ENCODE data around the gene CBFA2T2. TPM values are rescaled to one million over a fixed set of nuclear protein-coding genes. Genes with fewer than 3 reads are reported as not detected.

The CBFA2T2 gene
- total and polyA plus RNA-seq, 2 donors (not counting 1 experiment from before 2014, with no cell fraction given) = 26.9 to 30.0 TPM

DNA sequence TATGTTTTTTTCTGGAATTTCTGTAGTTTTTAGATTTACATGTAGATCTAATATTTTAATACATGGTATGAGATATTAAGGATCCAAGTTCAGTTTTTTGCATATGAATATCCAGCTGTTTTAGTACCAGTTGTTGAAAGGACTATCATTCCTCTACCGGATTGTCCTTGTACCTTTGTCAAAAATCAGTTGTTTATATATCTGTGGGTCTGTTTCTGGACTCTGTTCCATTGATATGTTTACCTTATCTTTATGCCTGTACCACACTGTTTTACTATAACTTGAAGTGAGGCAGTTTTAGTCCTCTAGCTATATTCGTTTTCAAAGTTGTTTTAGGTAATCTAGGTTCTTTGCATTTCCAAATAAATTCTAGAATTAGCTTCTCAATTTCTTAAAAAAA lies 47.7 kb downstream of the CBFA2T2 start:
- no peaks in the 10 kb centered on the region for H3K36me3 ChIP-seq (replicated peaks in 1 of 2; ENCODE audit: control extremely low read depth in 1 of 2, control insufficient read depth in 1 of 2, extremely low read depth in 1 of 2, insufficient read depth in 2 of 2, low read length in 1 of 2)
- H3K9me3 ChIP-seq (ENCODE audit: control extremely low read depth in 1 of 3, control insufficient read depth in 2 of 3, insufficient read depth in 1 of 3, low read length in 2 of 3) = peaks cover 0 to 4% (median 0%) of the 10 kb centered on the region in 3 donors
- ATAC-seq (ENCODE audit: low read depth) (no peak), DNase-seq (no peak)
- CTCF ChIA-PET = no interaction called here
- H3K27ac ChIP-seq (ENCODE audit: low read length in 2 of 2) = no peak overlapping the region
- peaks cover 6 to 7% of the 10 kb centered on the region in 2 donors for H3K4me1 ChIP-seq (ENCODE audit: control insufficient read depth in 2 of 2, insufficient read depth in 2 of 2, low read length in 2 of 2)
- no peak overlapping the region for H3K9ac ChIP-seq (ENCODE audit: low read length)
- no CpG with 5 or more reads among the region's 2 CpGs for WGBS (ENCODE audit: insufficient coverage)
- H3K4me3 ChIP-seq (ENCODE audit: control extremely low read depth in 1 of 5, extremely low read depth in 1 of 5, insufficient read depth in 1 of 5, low read depth in 2 of 5, low read length in 4 of 5) = no peak overlapping the region
- POLR2A ChIA-PET = interaction anchor here (0.7 kb wide), 1 partner anchor 19 kb away, joined by 6 read pairs; no protein-coding TSS in a partner anchor
- no peaks in the 10 kb centered on the region for H3K27me3 Mint-ChIP-seq
- H3K4me1 Mint-ChIP-seq = peaks cover 22% of the 10 kb centered on the region
- no peaks in the 10 kb centered on the region for H3K27me3 ChIP-seq (replicated peaks in 1 of 4; ENCODE audit: control extremely low read depth in 1 of 4, control insufficient read depth in 3 of 4, insufficient read depth in 4 of 4, low read length in 3 of 4)
- peaks cover 5% of the 10 kb centered on the region for H4K20me1 ChIP-seq (ENCODE audit: control insufficient read depth, insufficient read depth, low read length, poor library complexity, severe bottlenecking)
- H3K4me2 ChIP-seq (replicated peaks; ENCODE audit: low read depth, low read length, poor library complexity, severe bottlenecking) = no peak overlapping the region
- no peak overlapping the region for H3K4me3 Mint-ChIP-seq
- no peak for TF ChIP-seq EZH2 (IDR thresholded peaks at IDR 0.05; ENCODE audit: borderline replicate concordance, insufficient read depth, low read depth, low read length, poor library complexity, severe bottlenecking)
- TF ChIP-seq, protein P1, sequence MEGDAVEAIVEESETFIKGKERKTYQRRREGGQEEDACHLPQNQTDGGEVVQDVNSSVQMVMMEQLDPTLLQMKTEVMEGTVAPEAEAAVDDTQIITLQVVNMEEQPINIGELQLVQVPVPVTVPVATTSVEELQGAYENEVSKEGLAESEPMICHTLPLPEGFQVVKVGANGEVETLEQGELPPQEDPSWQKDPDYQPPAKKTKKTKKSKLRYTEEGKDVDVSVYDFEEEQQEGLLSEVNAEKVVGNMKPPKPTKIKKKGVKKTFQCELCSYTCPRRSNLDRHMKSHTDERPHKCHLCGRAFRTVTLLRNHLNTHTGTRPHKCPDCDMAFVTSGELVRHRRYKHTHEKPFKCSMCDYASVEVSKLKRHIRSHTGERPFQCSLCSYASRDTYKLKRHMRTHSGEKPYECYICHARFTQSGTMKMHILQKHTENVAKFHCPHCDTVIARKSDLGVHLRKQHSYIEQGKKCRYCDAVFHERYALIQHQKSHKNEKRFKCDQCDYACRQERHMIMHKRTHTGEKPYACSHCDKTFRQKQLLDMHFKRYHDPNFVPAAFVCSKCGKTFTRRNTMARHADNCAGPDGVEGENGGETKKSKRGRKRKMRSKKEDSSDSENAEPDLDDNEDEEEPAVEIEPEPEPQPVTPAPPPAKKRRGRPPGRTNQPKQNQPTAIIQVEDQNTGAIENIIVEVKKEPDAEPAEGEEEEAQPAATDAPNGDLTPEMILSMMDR (IDR thresholded peaks at IDR 0.05) = no peak
- H3K79me2 ChIP-seq (ENCODE audit: control insufficient read depth, insufficient read depth, low read length) = peaks cover 59% of the 10 kb centered on the region
- H2AFZ ChIP-seq (ENCODE audit: insufficient read depth, low read depth, low read length, poor library complexity, severe bottlenecking) = no peak overlapping the region
- intact Hi-C loops (cut with micrococcal nuclease) = no loop called here
- no peak overlapping the region for H3K27ac Mint-ChIP-seq
- H3K9me3 Mint-ChIP-seq (ENCODE audit: insufficient read depth) = no peaks in the 10 kb centered on the region

DNA sequence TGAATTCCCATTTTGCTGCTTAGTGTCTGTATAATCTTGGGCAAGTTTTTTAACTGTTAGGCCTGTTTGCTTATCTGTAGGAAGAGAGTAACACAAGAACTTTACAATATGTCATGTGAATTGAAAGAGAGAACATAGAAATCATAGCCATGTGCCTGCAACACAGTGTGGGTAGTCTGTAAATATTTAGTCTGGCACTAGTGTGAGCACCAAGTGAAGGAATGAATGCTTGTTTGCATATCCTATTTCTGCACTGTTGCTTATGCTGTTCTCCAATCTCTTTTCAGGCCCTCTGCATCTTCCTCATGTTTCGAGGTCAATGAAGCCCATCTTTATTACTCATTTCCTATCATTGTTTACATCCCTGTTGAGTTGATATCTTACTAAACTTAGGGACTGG lies 49.2 kb downstream of the CBFA2T2 start:
- Histone ChIP-seq H3K9me3 (ENCODE audit: control extremely low read depth in 1 of 3, control insufficient read depth in 2 of 3, insufficient read depth in 1 of 3, low read length in 2 of 3) (peaks cover 0 to 4% (median 0%) of the 10 kb centered on the region in 3 donors), H3K36me3 (replicated peaks in 1 of 2; ENCODE audit: control extremely low read depth in 1 of 2, control insufficient read depth in 1 of 2, extremely low read depth in 1 of 2, insufficient read depth in 2 of 2, low read length in 1 of 2) (no peaks in the 10 kb centered on the region), H3K27me3 (replicated peaks in 1 of 4; ENCODE audit: control extremely low read depth in 1 of 4, control insufficient read depth in 3 of 4, insufficient read depth in 4 of 4, low read length in 3 of 4) (no peaks in the 10 kb centered on the region), H3K9ac (ENCODE audit: low read length) (no peak overlapping the region), H3K27ac (ENCODE audit: low read length in 2 of 2) (no peak overlapping the region), H4K20me1 (ENCODE audit: control insufficient read depth, insufficient read depth, low read length, poor library complexity, severe bottlenecking) (no peaks in the 10 kb centered on the region), H2AFZ (ENCODE audit: insufficient read depth, low read depth, low read length, poor library complexity, severe bottlenecking) (no peak overlapping the region), H3K4me3 (ENCODE audit: control extremely low read depth in 1 of 5, extremely low read depth in 1 of 5, insufficient read depth in 1 of 5, low read depth in 2 of 5, low read length in 4 of 5) (no peak overlapping the region), H3K4me2 (replicated peaks; ENCODE audit: low read depth, low read length, poor library complexity, severe bottlenecking) (no peak overlapping the region), H3K79me2 (ENCODE audit: control insufficient read depth, insufficient read depth, low read length) (peaks cover 58% of the 10 kb centered on the region), H3K4me1 (ENCODE audit: control insufficient read depth in 2 of 2, insufficient read depth in 2 of 2, low read length in 2 of 2) (peaks cover 6 to 7% of the 10 kb centered on the region in 2 donors)
- ChIA-PET CTCF (no interaction called here), POLR2A (no interaction called here)
- no peak for ATAC-seq (ENCODE audit: low read depth)
- intact Hi-C loops (cut with micrococcal nuclease) = no loop called here
- WGBS (ENCODE audit: insufficient coverage) = no CpG with 5 or more reads among the region's 1 CpG
- no peaks in the 10 kb centered on the region for H3K9me3 Mint-ChIP-seq (ENCODE audit: insufficient read depth)
- H3K27me3 Mint-ChIP-seq = no peaks in the 10 kb centered on the region
- H3K4me1 Mint-ChIP-seq = peaks cover 20% of the 10 kb centered on the region
- no peak for TF ChIP-seq EZH2 (IDR thresholded peaks at IDR 0.05; ENCODE audit: borderline replicate concordance, insufficient read depth, low read depth, low read length, poor library complexity, severe bottlenecking)
- TF ChIP-seq, protein P1 (IDR thresholded peaks at IDR 0.05) = no peak
- H3K4me3 Mint-ChIP-seq = no peak overlapping the region
- no peak for DNase-seq
- H3K27ac Mint-ChIP-seq = no peak overlapping the region

All from B cell (primary cell).